Activated CD8-positive, alpha-beta memory T cell treated with anti-CD3 and anti-CD28 coated beads for 36 hours (primary cell): ENCODE measurements around the gene WLS. TPM values are rescaled to one million over a fixed set of nuclear protein-coding genes. Genes with fewer than 3 reads are reported as not detected.
"Not testable (repeated sequence)": the region's sequence is repeated elsewhere in the genome, so short reads cannot be mapped to it uniquely, and the experiment has no call there.

Experiments
- CTCF ChIA-PET: fragments of 350-600 bp; sonication (Branson Sonifier 250); formaldehyde crosslinking; loops from one replicate; lab custom pipeline; 2021; ENCODE audit warnings: antibody characterized with exemption; lab: Charles Lee
- POLR2A ChIA-PET: fragments of 350-600 bp; sonication (Branson Sonifier 250); formaldehyde crosslinking; loops from one replicate; lab custom pipeline; 2021; ENCODE audit warnings: antibody characterized with exemption; lab: Charles Lee
- total RNA-seq, 2 experiments: library from RNA; stranded (reverse); gene quantifications; one replicate each; pipeline ENCODE4 v1.2.3, GENCODE V29; 2021

WLS gene
- total RNA-seq, 2 experiments from 2014 or later, result not detected

DNA sequence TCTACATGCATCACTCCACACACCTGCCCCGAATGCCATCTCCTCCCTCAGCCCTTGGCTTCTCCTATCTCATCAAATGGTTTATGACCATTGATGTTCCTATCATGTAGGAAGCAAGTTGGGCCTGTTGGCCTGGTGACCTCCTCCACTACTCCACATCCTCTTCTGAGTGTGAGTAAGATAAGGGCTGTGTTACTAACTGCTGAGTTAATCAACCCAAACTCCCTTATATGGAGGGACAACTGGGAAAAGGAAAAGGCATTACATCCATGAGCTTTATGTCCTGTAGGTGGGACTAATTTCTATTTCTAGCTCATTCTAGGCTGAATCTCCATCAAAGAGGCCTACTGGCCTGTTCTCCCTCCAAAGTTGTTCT, 57.6 kb downstream of the WLS start:
- ChIA-PET CTCF (no interaction called here), POLR2A (no interaction called here)

DNA sequence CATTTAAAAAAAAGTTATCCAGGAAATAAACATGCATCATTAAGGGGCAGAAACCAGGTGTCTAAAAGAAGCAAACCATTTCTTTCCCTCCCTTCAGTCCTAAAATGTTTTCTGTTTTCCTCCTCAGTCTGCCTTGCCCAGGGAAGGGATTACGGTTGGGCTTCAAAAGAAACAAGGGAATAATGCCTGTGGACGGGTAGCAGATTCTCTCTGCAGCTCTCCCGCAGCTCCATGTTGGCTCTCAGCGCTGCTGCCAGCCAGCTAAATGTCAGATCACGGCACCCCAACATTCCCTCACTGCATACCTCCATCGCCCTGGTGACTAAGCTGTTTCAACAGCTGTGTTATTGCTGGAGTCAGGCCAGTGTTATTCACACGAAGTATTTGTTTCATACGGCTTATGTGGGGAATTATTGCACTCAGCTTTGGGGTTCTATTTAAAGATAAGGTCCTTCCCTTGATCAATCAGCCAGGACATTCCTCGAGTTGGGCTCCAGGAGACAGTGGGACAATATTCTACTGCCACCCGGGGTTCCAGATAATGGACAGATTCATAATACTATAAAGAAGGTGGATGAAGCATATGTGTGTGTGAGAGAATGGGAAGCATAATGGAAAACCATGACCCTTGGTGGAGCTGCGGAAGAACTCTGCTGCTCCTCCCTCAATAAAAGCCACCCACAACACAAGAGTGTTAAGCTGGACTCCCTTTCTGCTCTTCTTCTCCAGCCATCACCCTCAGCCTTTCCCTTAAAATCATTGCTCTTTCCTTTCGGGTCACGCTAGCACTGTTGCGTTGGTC, 58.2 kb downstream of the WLS start:
- ChIA-PET POLR2A (no interaction called here), CTCF (no interaction called here)

DNA sequence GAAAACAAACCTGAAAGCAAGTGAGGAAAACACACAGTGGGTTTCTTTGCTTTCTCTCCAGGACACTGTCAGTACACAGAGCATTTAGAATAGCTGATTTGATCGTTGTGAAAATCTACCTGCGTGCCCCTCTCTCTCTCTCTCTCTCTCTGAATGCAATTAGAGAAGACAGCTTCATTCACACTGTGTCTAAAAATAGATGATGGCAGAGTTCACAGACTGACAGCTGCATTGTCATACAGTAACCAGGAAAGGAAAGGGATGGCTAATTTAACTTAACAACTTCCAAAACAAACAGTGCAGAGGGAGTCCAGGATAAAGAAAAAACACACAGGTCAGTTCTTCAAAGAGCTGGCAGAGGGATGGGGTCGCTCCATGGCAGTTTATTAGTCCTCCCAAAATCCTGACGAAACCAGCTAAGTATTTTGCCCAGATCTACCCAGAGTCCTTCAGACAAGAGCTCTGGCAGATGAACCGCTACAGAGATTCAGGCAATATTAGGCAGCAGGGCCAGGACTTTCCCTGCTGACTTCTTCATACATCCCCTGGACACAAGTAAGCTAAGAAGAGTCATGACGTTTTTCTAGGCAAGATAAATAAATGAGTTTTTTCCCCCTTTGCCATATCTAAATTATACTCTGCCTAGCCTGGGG, 58.9 kb downstream of the WLS start:
- CTCF ChIA-PET, result no interaction called here
- POLR2A ChIA-PET, result no interaction called here

DNA sequence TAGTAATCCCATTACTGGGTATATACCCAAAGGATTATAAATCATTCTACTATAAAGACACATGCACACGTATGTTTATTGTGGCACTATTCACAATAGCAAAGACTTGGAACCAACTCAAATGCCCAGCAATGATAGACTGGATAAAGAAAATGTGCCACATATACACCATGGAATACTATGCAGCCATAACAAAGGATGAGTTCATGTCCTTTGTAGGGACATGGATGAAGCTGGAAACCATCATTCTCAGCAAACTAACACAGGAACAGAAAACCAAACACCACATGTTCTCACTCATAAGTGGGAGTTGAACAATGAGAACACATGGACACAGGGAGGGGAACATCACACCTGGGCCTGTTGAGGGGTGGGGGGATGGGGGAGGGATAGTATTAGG, 60.5 kb downstream of the WLS start:
- POLR2A ChIA-PET, CTCF ChIA-PET: not testable (repeated sequence)

DNA sequence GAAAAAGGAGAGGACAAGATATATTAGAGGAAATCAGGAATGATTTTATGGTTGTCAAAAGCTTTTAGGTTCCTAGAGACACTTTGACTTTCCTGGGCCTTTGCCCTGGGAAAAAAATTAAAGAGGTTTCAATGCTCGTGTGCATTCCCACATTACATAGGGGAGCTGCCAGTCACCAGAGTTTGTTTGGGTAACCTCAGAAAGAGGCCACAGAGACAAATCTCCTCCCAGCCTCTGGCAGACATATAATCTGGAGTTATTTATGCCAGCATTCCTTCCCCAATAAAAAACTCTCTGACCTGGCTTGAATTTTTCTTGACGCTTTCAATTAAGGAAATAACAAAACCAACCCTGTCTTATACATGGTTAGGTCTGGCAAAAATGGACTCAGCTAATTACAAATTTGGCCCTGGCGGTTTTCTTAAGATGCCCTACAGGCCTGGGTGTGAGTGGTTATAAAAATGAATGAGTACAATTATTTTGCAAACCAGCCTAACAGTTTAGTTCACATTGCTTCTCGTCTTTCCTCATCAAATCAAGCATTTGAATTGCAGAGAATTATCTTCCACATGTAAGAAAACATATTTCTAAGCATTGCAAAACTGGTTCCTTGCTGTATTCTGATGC, 63.7 kb downstream of the WLS start:
- ChIA-PET CTCF (no interaction called here), POLR2A (no interaction called here)

DNA sequence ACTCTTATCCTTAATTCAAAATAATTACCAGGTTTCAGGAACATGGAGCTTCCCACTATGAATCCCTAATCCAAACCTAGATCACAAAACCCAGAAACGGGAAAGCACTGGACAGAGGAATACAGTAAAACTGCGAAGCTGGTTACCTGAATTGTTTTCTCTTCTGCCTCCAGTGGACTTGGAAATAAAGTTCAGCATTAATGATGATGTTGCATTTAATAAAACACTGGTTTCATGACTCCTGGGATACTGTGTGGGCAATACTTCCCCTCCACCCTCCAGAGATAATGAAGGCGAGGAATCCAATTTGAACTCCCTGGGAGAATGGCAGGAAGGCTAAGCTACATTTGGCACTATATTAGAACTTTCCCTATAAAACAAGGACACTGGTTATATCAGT, 65.1 kb downstream of the WLS start:
- CTCF ChIA-PET, result no interaction called here
- POLR2A ChIA-PET, result no interaction called here

DNA sequence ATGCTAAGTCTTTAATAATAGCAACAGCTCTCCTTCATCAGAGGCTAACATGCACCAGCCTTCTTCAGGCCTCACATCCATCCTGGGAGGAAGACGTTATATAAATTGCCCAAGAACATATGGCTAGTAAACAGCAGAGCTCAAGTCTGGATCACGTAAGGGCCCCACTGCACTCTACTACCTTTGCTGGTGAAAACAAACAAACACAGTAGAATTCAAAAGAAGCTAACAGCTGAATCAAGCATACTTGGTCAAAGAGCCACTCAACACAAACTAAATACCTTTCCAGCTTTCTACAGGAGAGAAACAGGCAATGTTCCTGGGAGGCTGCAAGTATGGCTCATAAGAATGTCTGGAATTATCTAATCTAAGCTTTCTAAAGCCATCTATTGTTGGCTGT, 66.0 kb downstream of the WLS start:
- POLR2A ChIA-PET, result no interaction called here

DNA sequence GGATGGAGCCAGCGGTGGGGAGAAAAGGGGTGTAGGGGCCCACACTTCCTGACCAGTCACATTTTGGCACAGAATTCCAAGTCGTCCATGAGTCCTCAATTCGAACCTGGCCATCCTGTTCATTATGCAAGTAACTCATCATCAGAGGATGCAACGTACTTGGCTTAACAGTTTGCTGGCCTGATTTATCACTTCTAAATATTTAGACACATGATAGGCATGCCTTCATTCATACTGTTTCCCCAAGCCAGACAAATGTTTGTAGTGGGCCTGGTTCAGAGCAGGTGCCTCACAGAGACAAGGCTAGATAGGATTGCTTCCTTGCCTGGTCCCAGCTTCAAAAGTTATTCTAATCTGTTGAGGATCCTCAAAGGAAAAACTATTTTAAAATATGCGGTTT, 66.7 kb downstream of the WLS start:
- CTCF ChIA-PET, result no interaction called here
- POLR2A ChIA-PET, result no interaction called here

More for the DNA sequence above, 66.0 kb downstream of the WLS start:
- CTCF ChIA-PET, result interaction anchor here (0.8 kb wide), 1 partner anchor 51 kb away, joined by 3 read pairs; no protein-coding TSS in a partner anchor

DNA sequence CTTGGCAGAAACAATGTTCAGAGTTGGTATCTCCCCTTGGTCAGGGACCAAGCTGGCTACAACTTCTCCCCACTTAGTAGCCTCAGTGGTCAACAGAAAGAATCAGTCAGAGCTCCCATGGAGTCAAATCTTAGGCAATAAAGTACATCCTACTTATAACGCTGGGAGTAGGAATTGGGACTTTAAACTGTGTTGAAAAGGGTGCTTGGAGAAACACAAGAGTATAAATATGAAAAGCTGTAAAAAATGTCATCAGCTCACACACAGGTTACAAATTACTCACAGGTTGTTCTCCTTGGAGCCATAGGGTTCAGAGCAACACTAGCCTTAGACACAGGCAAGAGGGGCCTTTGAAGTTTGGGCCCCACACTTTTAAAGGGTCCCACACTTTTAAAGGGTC, 67.4 kb downstream of the WLS start:
- ChIA-PET CTCF (no interaction called here), POLR2A (no interaction called here)

DNA sequence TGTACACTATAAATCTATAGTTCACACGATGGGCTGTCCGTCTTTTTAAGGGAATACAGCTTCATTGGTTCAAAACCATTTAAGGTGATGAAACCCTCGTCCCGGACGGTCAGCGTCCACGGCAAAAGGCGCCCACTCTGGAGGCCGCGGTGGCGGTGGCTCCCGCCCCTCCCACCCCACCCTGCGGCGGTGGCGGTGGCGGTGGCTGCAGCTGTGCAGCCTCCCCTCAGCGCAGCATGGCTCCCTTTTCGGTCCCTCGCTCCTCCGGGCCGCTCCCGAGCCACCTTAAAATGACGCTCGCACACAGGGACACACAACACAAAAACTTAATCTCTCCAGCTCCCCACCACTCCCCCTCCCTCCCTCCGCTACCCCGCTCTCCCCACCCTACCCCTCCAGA, 69.1 kb downstream of the WLS start:
- ChIA-PET POLR2A (no interaction called here), CTCF (no interaction called here)

DNA sequence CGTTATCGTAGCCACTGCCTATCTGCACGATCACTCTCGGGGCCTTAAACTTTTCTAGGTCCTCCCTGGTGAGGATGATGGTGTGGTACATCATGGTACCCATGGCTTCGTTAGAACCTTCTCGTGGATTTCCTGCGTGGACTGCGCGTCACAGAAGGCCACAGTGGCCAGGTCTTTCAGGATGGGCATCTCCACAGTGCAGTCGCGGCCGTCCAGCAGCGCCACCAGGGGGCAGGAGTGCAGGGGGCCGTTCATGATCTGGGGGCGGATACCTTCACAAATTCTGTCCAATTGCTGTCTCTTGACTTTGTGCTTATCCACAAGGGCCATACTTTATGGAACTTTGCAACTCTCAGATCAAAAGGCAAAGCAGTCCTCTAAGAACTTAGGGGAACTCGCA, 69.6 kb downstream of the WLS start:
- ChIA-PET CTCF (no interaction called here), POLR2A (no interaction called here)

DNA sequence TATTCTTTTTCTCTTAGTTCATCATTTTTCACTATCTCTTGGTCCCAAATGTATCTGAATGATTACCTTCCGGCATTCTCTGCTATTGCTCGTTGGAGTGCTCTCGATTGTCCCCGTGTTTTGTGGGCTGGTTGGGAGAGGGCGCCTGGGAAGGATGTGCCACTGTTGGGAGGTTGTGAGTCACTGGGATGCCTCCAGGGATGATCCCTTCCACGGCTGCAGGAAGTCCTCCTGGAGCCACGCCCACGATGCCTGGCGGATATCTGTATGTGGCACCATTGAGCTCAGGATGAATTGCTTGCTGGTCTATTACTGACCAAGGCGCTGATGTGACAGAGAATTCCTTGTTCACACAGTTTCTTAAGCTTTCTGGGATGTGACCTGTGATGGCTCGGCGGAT, 70.7 kb downstream of the WLS start:
- CTCF ChIA-PET, POLR2A ChIA-PET: not testable (repeated sequence)

DNA sequence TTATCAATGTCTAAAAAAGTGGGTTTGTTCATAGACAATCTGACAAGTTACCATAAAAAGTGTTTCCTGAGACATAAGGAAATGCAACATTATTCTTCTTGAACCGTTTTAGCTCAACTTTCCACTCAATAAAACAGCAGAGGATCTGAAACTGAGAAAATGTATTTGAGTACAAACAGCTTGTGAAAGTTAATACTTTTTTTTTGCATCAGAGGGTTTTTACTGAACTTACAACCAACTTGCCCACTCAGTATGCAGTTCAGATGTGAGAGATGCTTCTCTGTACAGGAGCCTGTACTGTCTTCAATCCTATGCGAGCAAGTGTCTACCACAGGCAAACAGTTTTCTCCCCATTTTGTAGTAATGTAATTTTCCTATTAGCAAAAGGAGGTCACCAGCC, 71.4 kb downstream of the WLS start:
- POLR2A ChIA-PET, CTCF ChIA-PET: not testable (repeated sequence)

DNA sequence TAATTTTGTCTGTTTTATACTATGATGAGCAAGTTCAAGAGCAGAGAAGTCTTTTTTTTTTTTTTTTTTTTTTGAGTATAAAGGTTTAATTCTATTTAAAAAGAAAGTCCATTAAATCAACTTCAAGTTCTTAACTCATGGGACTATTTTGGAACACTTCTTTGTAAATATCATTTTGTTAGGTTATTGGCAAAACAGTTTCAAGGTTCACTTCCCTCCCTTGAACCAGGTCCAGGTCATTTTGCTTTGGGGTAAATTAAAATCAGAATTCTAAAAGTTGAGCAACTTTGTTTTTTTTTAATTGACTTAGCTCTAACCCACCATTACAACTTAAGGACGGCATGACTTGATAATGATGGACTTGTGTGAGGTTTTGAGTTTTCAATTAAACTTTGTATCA, 72.3 kb downstream of the WLS start:
- CTCF ChIA-PET, result no interaction called here
- POLR2A ChIA-PET, result no interaction called here

DNA sequence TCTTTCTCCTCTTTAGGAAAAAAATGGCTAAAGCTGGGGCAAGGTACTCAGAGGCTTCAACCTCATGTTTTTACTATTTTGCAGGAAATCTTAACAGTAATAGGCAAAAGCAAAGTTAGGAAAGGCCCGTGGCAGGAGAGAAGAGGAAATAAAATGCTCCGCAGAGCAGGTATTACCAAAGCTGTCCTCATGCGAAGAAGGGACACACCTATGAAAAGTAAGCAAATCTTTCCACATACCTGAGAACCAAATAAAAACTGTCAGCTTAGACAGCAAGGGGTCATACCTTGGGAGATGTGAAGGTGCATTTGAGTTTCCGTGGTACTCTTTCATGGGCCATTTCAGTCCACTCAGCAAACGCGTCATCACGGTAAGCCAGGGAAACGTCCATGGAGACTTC, 73.5 kb downstream of the WLS start:
- ChIA-PET CTCF (interaction anchor here (0.5 kb wide), 1 partner anchor 393 kb away, joined by 3 read pairs; no protein-coding TSS in a partner anchor), POLR2A (no interaction called here)

DNA sequence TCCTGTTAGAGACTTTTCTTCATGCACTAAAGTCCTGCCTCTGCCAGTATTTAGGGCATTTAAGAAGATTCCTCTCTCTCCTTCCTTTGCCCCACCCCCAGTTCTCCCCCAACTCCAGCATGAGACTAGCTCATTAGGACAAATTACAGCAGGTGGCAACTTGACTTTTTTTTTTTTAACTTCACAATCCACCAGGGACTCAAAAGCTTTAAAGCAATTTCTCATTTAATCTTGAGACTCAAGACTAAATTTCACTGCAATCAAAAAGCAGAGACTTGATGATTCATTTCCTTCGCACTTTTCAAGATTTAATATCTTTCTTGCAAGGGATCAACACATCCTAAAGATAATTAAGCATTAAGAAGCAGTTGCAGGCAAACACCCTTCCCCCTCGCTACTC, 74.9 kb downstream of the WLS start:
- POLR2A ChIA-PET, result no interaction called here
- CTCF ChIA-PET, result no interaction called here

DNA sequence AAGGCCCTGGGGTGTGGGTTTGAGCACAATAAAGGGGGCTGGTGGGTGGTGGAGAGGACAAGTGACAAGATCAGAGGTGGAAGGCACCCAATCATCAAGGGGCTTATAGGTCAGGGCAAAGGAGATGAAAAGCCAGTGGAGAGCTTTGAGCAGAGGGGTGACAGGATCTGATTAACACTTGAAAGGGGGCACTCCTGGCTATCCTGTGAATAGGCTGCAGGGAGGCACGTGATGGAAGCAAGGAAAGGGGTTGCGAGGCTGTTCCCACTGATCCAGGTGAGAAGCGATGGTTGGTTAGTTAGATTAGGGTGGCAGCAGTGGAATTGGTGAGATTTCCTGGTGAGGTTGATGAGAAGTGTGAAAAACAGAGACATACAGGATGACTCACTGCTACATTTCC, 80.6 kb downstream of the WLS start:
- ChIA-PET POLR2A (no interaction called here), CTCF (no interaction called here)

DNA sequence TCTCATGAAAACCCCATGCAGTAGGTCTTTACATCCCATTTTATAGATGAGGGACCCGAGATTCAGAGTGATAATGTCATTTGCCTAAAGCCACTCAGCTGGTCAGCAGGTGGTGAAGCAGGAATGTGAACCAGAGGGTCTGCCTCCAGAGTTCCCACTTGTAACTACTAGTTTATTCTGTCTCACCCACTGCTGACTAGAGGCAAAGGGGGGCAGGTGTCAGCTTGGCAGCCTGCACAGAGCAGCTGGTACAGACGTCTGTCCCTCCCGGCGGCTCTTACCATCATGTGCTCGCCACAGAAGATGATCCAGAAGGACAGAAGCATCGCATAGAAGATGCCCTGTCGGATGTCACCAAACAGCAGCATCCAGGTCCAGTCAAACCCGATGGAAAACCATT, 82.4 kb downstream of the WLS start:
- ChIA-PET CTCF (no interaction called here), POLR2A (no interaction called here)

DNA sequence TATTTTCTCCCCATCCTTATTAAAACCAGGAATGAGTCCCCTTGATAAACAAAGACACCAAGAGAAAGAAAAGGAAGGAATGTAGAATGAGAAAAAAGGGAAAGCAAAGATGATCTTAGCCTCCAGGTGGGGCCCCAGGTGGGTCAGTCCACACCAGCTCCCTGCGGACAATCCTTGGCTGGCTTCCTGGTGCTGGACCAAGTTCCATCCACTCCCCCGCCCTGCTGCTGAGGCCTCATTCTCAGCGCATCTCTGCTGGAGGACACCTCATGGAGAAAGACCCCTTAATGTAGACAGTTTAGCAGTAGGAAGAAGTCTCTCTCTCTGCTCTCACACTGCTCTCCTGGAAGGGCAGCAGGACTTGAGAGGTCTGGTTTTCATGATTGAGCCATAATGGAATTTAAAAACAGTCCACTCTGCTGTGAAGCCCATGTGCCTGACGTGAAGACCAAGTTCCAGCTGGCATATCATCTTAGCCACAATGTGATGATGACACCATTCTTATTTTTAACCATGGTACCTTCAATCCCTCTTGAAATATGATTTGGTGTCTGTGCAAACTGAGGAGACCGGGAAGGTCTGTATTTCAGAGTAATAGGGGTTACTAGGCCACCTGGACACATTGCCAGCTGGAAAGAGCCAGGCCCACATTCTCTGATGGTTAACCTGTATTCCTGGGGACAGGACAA, 83.1 kb downstream of the WLS start:
- ChIA-PET POLR2A (no interaction called here), CTCF (no interaction called here)

DNA sequence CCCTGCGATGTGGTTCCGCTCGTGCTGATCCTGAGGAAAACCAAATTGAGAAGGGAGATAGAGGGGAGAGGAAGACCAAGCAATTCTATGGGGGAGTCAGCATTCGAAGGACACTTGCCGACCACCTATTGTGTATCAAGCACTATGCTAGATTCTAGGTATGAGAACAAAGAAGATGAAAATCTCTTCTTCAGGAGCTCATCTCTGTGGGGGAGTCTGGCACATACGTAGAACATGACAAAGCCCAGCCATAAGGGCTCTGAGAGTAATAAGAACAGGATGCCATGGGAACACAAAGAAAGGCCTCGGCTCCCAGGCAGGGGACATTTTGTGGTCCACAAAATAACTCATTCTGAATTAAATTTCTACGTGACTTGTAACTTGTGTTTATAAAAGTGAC, 83.7 kb downstream of the WLS start:
- POLR2A ChIA-PET, result no interaction called here
- CTCF ChIA-PET, result no interaction called here
